ENCODE data around the gene UGT1A8.

- TF ChIP-seq CTCF (IDR thresholded peaks at IDR 0.05; ENCODE audit: low read depth, low read length) (no peak), EZH2phosphoT487 (IDR thresholded peaks at IDR 0.05; ENCODE audit: low read depth) (no peak)
Measured at GRCh38 chr2:233795735-233796171, 178.3 kb downstream of the UGT1A8 start.

Measured in OCI-LY3 (cell line).